ENCODE results near the gene UMODL1.

UMODL1 gene

GRCh38 chr21:42096566-42096965 lies 25.4 kb downstream of the UMODL1 start:
- no peak for DNase-seq (ENCODE audit: low read depth)

- DNase-seq (ENCODE audit: low read depth), result no peak
Observed at GRCh38 chr21:42097274-42097673, 26.2 kb downstream of the UMODL1 start.

DNA sequence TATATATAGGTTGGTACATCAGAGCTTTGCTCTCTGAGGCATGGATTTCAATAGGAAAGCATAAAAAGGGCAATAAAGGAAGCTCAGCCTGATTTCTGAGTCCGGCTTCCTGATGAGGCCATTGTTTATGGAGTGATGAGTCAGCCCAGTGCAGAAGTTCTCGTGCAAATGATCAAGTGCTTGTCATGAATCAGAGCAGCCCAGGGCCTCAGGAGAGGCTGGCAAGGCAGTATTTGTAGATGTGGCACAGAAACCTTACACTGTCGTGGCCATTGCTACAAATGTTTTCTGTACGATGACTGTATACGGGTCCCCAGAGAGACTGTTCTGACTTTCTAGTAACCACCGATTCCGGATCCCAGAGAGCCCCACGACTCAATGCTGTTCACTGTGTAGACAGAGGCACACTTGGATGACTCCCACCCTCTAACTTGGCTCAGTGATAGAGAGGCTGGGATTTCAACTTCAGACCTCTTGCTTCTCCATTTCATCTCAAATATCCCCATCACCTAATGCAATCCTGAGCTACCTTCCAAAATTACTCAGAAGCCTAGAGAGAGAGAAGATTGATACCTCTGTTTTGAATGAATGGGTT lies 26.8 kb downstream of the UMODL1 start:
- peak; percentile 91 for DNase-seq (ENCODE audit: low read depth)

DNA sequence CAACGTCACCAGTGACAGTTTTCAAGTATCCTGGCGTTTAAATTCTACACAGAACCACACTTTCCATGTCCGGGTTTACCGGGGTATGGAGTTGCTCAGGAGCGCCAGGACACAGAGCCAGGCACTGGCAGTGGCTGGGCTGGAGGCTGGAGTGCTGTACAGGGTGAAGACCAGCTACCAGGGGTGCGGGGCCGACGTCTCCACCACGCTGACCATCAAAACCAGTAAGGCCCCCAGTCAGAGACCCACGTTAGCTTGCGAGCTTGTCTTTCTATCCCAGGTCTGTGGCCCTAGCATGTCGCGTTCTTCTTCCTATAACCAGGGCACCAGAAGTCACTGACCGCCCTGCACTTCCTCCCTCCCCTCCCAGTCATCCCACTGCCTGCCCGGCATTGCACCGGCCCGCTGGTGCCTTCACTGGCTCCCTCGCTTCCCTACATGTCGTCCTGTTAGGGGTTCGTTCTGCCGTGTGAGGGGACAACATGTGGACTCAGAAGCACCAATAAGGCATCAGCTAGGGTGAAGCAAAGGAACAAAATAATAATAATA lies 27.9 kb downstream of the UMODL1 start:
- DNase-seq (ENCODE audit: low read depth), result no peak

GRCh38 chr21:42101246-42101645 lies 30.1 kb downstream of the UMODL1 start:
- DNase-seq (ENCODE audit: low read depth), result no peak

GRCh38 chr21:42102076-42102475 lies 31.0 kb downstream of the UMODL1 start:
- DNase-seq (ENCODE audit: low read depth), result no peak

GRCh38 chr21:42102526-42102925 lies 31.4 kb downstream of the UMODL1 start:
- DNase-seq (ENCODE audit: low read depth), result no peak

GRCh38 chr21:42102991-42103390 lies 31.9 kb downstream of the UMODL1 start:
- no peak for DNase-seq (ENCODE audit: low read depth)

GRCh38 chr21:42103843-42104242 lies 32.7 kb downstream of the UMODL1 start:
- DNase-seq (ENCODE audit: low read depth), result no peak

- no peak for DNase-seq (ENCODE audit: low read depth)
Observed at GRCh38 chr21:42105476-42106315, 34.6 kb downstream of the UMODL1 start.

- no peak for DNase-seq (ENCODE audit: low read depth)
Observed at GRCh38 chr21:42106425-42106824, 35.3 kb downstream of the UMODL1 start.

DNA sequence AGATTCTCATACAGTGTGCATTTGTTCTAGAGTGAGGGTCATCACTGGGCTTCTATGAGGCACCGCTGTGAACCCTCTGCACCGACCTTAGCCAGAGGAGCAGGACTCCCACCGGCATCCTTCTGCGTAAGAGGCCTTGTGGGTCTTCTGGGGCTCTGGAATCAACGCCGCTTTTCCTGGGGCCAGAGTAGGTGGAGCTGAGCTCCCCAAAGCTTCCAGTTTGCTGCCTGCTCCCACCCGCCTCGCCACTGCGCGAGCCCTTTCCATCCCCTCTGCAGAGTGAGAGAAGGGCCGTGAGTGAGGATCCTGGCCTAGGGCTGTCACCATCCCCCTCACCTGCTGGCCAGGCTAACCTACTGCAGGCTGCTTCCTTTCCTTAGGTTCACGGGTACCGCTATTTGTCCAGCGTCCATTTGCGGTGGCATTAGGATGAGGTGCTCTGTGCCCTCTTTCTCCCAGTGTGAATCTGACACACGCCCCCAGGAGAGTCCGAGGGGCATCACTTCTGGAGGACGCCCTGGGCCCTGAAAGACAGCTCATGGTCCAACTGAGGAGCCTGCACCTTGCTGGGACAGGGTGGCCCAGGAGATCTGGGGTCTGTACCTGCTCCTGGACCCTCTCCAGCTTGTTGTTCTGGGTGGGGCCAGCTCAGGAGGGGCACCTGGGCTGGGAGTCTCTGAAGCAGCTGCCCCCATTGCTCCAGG lies 36.2 kb downstream of the UMODL1 start:
- DNase-seq (ENCODE audit: low read depth), result no peak

DNA sequence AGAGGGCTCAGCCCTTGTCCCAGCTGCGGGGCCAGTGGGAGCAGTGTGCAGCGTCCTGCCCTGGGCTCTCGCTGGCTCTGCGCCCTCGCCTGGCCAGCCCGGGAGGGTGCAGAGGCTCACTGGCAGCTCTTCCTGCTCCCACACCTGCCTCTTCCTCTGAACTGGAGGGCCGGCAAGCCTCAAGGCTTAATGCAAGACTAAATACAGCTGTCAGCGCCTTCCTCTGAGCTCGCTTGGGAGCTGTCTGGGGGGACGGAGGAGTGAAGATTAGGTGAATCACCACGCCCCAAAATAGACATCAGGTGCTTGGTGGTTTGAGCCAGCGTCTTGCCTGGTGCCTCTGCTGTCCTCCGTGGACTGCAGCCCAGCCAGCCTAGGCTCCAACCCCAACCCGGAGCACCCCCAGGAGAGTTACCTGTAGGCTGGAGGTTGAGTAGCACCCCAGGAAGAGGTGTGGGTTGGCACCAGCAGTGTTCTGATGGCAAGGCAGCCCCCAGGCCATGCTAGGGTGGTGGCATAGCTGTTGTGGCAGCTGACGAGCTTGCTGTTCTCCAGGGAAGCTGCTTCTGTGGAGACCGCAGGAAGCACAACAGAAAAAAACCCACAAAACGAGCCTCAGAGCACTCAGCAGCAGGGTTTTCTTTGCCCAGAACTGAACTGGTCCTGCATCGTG lies 36.9 kb downstream of the UMODL1 start:
- no peak for DNase-seq (ENCODE audit: low read depth)

DNA sequence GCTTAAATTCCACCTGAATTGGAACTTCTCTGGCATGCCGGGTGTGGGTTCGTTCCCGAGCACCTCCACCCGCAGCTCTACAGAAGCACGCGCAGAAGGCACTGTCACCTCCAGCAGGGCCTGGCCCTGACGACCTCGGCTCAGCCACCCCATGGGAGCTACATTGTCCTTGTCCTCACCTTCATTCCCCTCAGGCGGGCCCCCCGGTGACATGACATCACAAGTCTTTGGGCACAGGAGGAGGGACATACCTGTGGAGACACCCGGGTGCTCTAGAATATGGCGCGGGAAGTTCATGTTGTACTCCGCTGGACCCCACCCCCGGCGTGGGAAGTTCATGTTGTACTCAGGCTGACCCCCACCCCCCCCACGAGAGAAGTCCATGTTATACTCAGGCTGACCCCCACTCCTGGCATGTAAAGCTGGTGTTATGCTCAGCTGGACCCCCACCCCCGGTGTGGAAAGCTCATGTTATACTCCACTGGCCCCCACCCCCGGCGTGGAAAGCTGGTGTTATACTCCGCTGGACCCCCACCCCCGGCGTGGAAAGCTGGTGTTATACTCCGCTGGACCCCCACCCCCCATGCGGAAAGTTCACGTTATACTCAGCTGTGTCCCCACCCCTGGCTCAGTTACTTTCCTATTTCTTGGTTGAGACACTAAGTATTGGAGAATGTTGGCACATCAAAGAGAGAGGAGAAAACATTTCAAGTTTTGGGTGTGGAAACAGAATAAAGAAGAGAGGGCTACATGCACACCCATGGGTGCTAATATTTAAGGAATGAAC lies 37.6 kb downstream of the UMODL1 start:
- no peak for DNase-seq (ENCODE audit: low read depth)

GRCh38 chr21:42109473-42109872 lies 38.4 kb downstream of the UMODL1 start:
- DNase-seq (ENCODE audit: low read depth), result no peak

- DNase-seq (ENCODE audit: low read depth), result no peak
Observed at GRCh38 chr21:42109873-42110525, 38.9 kb downstream of the UMODL1 start.

DNA sequence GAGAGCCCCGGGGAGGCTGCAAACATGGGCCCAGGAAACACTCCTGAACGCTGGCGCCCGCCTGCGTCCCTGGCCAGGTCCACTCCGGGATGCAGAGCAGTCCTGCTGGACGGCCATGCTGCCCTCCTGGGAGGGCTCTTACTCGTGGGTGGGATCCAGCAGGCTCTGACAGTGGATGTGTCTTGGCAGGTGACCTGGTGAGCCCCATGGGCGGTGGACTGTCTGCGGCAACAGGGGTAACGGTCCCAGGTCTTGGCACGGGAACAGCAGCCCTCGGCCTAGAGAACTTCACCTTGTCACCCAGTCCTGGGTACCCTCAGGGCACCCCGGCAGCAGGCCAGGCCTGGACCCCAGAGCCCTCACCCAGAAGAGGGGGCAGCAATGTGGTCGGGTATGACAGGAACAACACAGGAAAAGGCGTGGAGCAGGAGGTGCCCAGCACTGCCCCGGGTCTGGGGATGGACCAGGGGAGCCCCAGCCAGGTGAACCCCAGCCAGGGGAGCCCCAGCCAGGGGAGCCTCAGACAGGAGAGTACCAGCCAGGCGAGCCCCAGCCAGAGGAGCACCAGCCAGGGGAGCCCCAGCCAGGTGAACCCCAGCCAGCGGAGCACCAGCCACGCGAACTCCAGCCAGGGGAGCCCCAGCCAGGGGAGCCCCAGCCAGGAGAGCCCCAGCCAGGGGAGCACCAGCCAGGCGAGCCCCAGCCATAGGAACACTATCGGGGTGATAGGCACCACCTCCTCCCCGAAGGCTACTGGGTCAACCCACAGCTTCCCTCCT lies 39.8 kb downstream of the UMODL1 start:
- no peak for DNase-seq (ENCODE audit: low read depth)

DNA sequence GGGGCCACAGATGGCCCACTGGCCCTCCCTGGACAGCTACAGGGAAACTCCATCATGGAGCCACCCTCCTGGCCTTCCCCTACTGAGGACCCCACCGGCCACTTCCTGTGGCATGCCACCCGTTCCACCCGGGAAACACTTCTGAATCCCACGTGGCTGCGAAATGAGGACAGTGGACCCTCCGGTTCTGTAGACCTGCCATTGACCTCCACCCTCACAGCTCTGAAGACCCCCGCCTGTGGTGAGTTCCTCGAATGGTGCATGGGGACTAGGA lies 40.3 kb downstream of the UMODL1 start:
- DNase-seq (ENCODE audit: low read depth), result no peak

DNA sequence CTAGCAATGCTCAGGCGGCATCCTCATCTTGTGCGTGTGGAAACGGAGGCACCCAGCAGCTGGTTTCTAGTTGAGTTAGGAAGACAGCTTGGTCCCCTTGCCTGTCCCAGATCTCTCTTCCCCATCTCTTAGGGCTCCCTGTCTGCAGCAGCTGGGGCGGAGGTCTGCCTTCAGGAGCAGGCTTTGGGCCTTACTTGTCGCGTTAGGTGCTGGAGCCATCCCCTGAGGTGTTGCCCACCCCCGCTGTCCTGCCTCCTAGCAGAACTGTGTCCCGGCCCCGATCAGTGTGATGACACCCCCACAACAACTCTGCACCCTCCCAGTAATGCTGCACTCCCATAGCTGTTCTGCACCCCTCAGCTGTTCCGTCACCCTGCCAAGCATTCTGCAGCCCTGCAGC lies 40.7 kb downstream of the UMODL1 start:
- DNase-seq (ENCODE audit: low read depth), result no peak

DNA sequence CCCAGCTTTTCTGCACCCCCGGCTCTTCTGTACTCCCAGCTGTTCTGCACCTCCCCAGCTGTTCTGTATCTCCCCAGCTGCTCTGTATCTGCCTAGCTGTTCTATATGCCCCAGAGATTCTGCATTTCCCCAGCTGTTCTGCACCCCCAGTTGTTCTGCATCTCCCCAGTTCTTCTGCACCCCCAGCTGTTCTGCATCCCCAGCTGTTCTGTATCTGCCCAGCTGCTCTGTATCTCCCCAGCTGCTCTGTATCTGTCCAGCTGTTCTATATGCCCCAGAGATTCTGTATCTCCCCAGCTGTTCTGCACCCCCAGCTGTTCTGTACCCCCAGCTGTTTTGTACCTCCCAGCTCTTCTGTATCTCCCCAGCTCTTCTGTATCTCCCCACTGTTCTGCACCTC lies 41.1 kb downstream of the UMODL1 start:
- no peak for DNase-seq (ENCODE audit: low read depth)
